Bronchial smooth muscle cell (primary cell): ENCODE data around the gene TCEANC2. TPM values are rescaled to one million over a fixed set of nuclear protein-coding genes. Genes with fewer than 3 reads are reported as not detected.

Experiments
- total RNA-seq: library from RNA; depleted of rRNA; stranded (reverse); fragments of >200 nt; gene quantifications from 2 replicates; pipeline ENCODE4 v1.2.1, GENCODE V29; 2014

The TCEANC2 gene
- total RNA-seq = 4.4 and 5.2 TPM in 2 replicates

DNA sequence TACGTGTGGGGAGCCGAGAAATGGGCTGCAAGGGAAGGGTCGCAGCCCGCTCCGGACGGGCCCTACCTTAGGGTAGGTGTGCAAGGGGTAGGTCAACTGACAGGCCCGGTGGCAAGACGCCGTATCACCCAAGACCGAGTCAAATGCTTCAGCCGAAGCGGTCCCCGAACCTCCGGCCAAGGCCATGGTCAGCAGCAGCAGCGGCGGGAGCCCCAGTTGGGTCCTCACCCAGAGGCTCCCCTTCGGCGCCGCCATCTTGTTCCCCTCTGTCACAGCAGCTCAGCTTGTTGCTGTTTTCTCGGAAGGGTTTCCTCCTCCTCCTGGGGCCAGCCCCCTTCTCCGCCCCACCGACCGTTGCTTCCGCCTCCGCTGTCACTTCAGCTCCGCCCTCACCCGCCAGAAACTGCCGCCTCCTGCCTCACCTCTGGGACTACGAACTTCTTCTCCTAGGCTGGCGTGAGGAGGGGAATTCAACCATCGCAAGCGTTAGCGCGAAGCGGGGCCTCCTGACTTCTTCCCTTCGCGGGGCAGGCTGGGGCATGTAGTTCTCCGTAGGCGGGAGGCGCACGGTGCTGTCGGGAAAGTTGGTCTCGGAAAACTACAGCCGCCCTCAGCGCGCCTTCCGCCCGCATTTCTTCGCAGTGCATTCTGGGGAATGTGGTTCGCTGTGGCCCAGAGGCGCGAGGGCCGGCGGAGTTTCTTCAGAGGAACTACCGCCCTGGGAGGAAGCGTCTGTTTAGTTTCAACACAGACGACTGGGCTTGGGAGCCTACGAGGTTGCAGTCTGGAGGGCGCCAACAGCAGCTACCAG lies at the start of gene TCEANC2, which contains the start of gene TMEM59:
Gene TCEANC2, plus strand, starts transcription at position 675 of the 811 bp plus-strand sequence. CDS start 815 bp downstream, outside the sequence.
Gene TMEM59, minus strand, starts transcription at position 271 of the 811 bp plus-strand sequence. Its CDS starts 16 bp downstream, at position 255.

GRCh38 chr1:54017979-54018378 lies 35.4 kb upstream of the TCEANC2 start, which contains the start of gene LDLRAD1:
Gene LDLRAD1, minus strand, starts transcription at chr1:54018186. Its CDS starts 74 bp downstream, at chr1:54018112.

GRCh38 chr1:54152696-54153095 lies 99.3 kb downstream of the TCEANC2 start, which contains the start of gene CDCP2:
Gene CDCP2, minus strand, starts transcription at chr1:54153000. Its CDS starts 78 bp downstream, at chr1:54152922.

Other genes starting within 250 kb of the TCEANC2 start
- 4.8 and 6.0 TPM in 2 replicates for gene NDC1, start 215.3 kb upstream of the TCEANC2 start, total RNA-seq
- gene YIPF1, start 163.8 kb upstream of the TCEANC2 start, total RNA-seq = 17.0 and 18.5 TPM in 2 replicates
- gene DIO1, start 159.4 kb upstream of the TCEANC2 start, total RNA-seq = not detected in 2 replicates
- gene IFT25, start 107.9 kb upstream of the TCEANC2 start, total RNA-seq = 12.5 and 24.7 TPM in 2 replicates
- gene LRRC42, start 107.3 kb upstream of the TCEANC2 start, total RNA-seq = 18.5 and 20.3 TPM in 2 replicates
- not detected in 2 replicates for gene LDLRAD1, start 35.4 kb upstream of the TCEANC2 start, total RNA-seq
- 356 and 527 TPM in 2 replicates for gene TMEM59, start 404 bp upstream of the TCEANC2 start, total RNA-seq
- gene CDCP2, start 99.4 kb downstream of the TCEANC2 start, total RNA-seq = not detected in 2 replicates
- gene CYB5RL, start 146.4 kb downstream of the TCEANC2 start, total RNA-seq = 6.7 and 8.2 TPM in 2 replicates
- gene MRPL37, start 146.6 kb downstream of the TCEANC2 start, total RNA-seq = 27.6 and 39.6 TPM in 2 replicates